Psoas muscle (tissue), 8 donors: ENCODE results near the gene HOXC5. TPM values are rescaled to one million over a fixed set of nuclear protein-coding genes. Genes with fewer than 3 reads are reported as not detected.

Experiments
- ATAC-seq, 4 donors: fragments of 200-7000 bp; cut with Tn5 transposase; one replicate each; pipeline ENCODE4 v1.9.1; 2020; ENCODE audit warnings: moderate library complexity in 3 of 4, mild to moderate bottlenecking in 2 of 4
- DNase-seq, 2 donors: peaks; one replicate each; pipeline ENCODE4 v3.0.0-alpha.2; 2020
- H3K27ac ChIP-seq: fragments of 200-600 bp; one replicate; pipeline ENCODE4 v1.8.0; 2022
- H3K27me3 ChIP-seq, 3 donors: fragments of 200-600 bp in 1 of 3; one replicate each; pipeline versions ENCODE4 v1.6.1 to v1.8.0; 2013 to 2022; ENCODE audit warnings: low read length in 2 of 3, mild to moderate bottlenecking in 2 of 3, moderate library complexity in 1 of 3; ENCODE audit not compliant: insufficient read depth in 3 of 3
- H3K36me3 ChIP-seq, 2 donors: fragments of 200-600 bp in 1 of 2; one replicate each; pipeline versions ENCODE4 v1.6.1 to v1.8.0; 2013 to 2022; ENCODE audit warnings: low read depth in 1 of 2, mild to moderate bottlenecking in 1 of 2, moderate library complexity in 1 of 2; ENCODE audit not compliant: insufficient read depth in 1 of 2
- H3K4me1 ChIP-seq: fragments of 200-600 bp; one replicate; pipeline ENCODE4 v1.8.0; 2022
- H3K4me3 ChIP-seq: fragments of 200-600 bp; one replicate; pipeline ENCODE4 v1.8.0; 2022; ENCODE audit warnings: mild to moderate bottlenecking
- H3K9me3 ChIP-seq: fragments of 200-600 bp; one replicate; pipeline ENCODE4 v1.8.0; 2022
- CTCF ChIP-seq: fragments of 200-600 bp; IDR thresholded peaks from one replicate; pipeline ENCODE4 v1.8.0; 2022; ENCODE audit warnings: antibody characterized with exemption
- WGBS, 3 donors: extraction: QIAGEN DNeasy Blood & Tissue Kit; methylation state at CpG; one replicate each; pipeline versions ENCODE4 v1.1.6 to v1.1.7; 2013; 5-methylcytosine and 5-hydroxymethylcytosine counted together
- intact Hi-C, 2 donors: fragments of 100-400 bp; cut with DNase I; formaldehyde crosslinking; loops; one replicate each; pipeline versions ENCODE4 v1.11.0 to v1.14.2; 2022
- polyA plus RNA-seq, 3 donors: library from polyadenylated mRNA; stranded (reverse); fragments of 200-250 nt; gene quantifications; one replicate each; pipeline ENCODE4 v1.2.3, GENCODE V29; 2013
- total RNA-seq, 4 donors: library from RNA; stranded (reverse); fragmentation: NEBNext Ultra II Directional in 2 of 4; extraction: Animal tissue kit (Norgen Biotek cat#: 25700) in 2 of 4; gene quantifications; one replicate each; pipeline versions ENCODE4 v1.2.1 to v1.2.4, GENCODE V29; 2021 to 2023
- donor health status: healthy with polysubstance abuse.
- donor health status: DM: no; HTN: no; CAD: no; lungs with moderate emphysema.
- donor health status: Bipolar disorder and iron deficiency.
- donor health status: healthy.
- donor health status: DM: yes; HTN: yes; CAD: no.
- donor health status: DM: no; HTN: no; CAD: no.
- donor health status: DM: no; HTN: no; CAD: no.
- donor health status: DM: yes; HTN: yes; CAD: no.

The HOXC5 gene
- total and polyA plus RNA-seq, 7 donors, result 0.03 to 3.3 (median 0.58) TPM

GRCh38 chr12:54053003-54053750 is 20.3 kb downstream of the HOXC5 start:
- H3K4me1 ChIP-seq, result no peaks in the 10 kb centered on the region
- no peaks in the 10 kb centered on the region for H3K27me3 ChIP-seq
- WGBS, 3 donors, result 22 to 28% (median 25%) methylated on average over 21 to 22 of the region's 22 CpGs
- H3K4me3 ChIP-seq, result peak overlapping the region; percentile 63
- H3K36me3 ChIP-seq, result no peaks in the 10 kb centered on the region
- TF ChIP-seq CTCF, result no peak
- ATAC-seq (peak; percentile 36 to 52 (median 44)), DNase-seq (no peak)
- H3K9me3 ChIP-seq, result no peaks in the 10 kb centered on the region
- H3K27ac ChIP-seq, result no peak overlapping the region
- intact Hi-C loops, result no loop called here

- ATAC-seq, result peak; percentile 52 to 80 (median 63)
- 21 to 30% (median 22%) methylated on average over 44 to 52 of the region's 52 CpGs for WGBS, 3 donors
- intact Hi-C loops, result no loop called here
- DNase-seq, result no peak
- no peaks in the 10 kb centered on the region for H3K4me1 ChIP-seq
- no peaks in the 10 kb centered on the region for H3K9me3 ChIP-seq
- no peaks in the 10 kb centered on the region for H3K27me3 ChIP-seq
- TF ChIP-seq CTCF, result no peak
- no peaks in the 10 kb centered on the region for H3K36me3 ChIP-seq
- H3K27ac ChIP-seq, result no peak within 1 kb of the TSS
- H3K4me3 ChIP-seq, result peak within 1 kb of the TSS; percentile 63
These were observed 21.2 kb downstream of the HOXC5 start, which contains the start of gene HOXC4 for GRCh38 chr12:54053751-54054741. Gene HOXC4 (plus strand): TSS chr12:54053835. CDS start chr12:54053923, 88 bp downstream.

- ATAC-seq, result no peak
- TF ChIP-seq CTCF, result no peak
- no peaks in the 10 kb centered on the region for H3K4me1 ChIP-seq
- H3K4me3 ChIP-seq, result peak overlapping the region; percentile 63
- WGBS, 3 donors, result 66 to 75% (median 66%) methylated on average over 24 of the region's 24 CpGs
- no peaks in the 10 kb centered on the region for H3K36me3 ChIP-seq
- DNase-seq, result no peak
- H3K27ac ChIP-seq, result no peak overlapping the region
- intact Hi-C loops, result no loop called here
- no peaks in the 10 kb centered on the region for H3K27me3 ChIP-seq
- H3K9me3 ChIP-seq, result no peaks in the 10 kb centered on the region
These were observed 21.9 kb downstream of the HOXC5 start for GRCh38 chr12:54054742-54055194.

- intact Hi-C loops, result no loop called here
- ATAC-seq (no peak), DNase-seq (no peak)
- Histone ChIP-seq H3K4me3 (no peak overlapping the region), H3K27ac (no peak overlapping the region), H3K4me1 (no peaks in the 10 kb centered on the region), H3K27me3 (peaks cover 0 to 2% (median 0%) of the 10 kb centered on the region in 3 donors), H3K36me3 (no peaks in the 10 kb centered on the region), H3K9me3 (no peaks in the 10 kb centered on the region)
- WGBS, 3 donors, result 75 to 92% (median 77%) methylated on average over 2 of the region's 2 CpGs
- TF ChIP-seq CTCF, result no peak
These were observed 22.7 kb downstream of the HOXC5 start for GRCh38 chr12:54055552-54055951.
